HG03342 (cell line): ENCODE data around the gene MZF1.
"Not testable (repeated sequence)": the region's sequence is repeated elsewhere in the genome, so short reads cannot be mapped to it uniquely, and the experiment has no call there.

Experiments
- ATAC-seq: cut with Tn5 transposase; IDR thresholded peaks from one replicate; pipeline ENCODE4 v1.9.1; 2021; ENCODE audit warnings: mild to moderate bottlenecking, moderate library complexity; ENCODE audit not compliant: unreplicated experiment

Gene MZF1

DNA sequence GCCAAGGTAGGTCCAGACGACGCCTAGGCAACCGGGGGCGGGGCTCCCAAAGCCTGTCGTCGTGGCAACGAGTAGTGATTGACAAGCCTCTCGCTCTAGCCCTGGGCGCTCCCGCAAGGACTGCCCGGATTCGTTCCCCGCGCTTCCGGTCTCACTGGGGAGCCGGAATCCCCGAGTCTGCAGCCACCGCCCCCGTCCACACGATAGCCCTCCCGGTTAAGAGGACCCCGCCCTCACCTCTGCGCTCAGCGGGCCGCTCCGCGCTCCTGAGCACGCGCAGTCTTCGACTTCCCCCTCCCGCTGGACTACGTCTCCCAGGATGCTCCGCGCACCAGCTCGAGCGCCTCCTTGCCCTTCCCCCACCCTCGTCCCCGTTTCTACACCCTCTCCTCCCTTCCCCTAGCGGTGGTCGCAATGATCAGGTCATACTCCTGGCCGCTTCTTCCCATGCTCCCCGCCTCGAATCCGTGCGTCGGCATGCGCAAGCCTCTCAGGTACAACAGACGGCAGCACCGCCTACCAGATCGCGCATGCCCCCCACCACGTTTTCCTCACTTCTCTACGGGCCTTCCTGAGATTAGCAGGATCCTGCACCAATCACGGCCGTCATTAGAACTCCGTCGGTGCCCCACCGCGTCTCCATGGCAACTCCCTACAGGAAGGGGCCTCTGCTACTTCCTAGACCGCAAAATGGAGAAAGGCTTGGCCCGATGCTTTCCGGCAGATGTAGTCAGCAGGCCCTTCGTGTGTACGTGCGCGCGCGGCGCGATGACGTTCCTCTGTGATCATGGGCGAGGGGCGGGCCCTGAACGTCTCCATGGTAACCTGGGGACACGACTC lies at the start of gene MZF1:
Gene MZF1, minus strand, starts transcription at position 518 of the 840 bp plus-strand sequence. CDS start 1,946 bp downstream, outside the sequence.
- peak; percentile 55 for ATAC-seq

DNA sequence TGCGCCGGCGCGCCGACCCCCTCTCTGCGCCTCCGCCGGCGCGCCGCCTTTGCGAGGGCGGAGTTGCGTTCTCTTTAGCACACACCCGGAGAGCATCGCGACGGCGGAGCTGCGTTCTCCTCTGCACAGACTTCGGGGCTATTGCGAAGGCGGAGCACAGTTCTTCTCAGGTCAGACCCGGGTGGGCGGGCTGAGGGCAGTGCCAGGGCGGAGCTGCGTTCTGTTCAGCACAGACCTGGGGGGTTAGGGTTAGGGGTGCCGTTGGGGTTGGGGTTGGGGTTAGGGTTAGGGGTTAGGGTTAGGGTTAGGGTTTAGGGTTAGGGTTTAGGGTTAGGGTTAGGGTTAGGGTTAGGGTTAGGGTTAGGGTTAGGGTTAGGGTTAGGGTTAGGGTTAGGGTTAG lies 34.1 kb upstream of the MZF1 start:
- ATAC-seq = not testable (repeated sequence)

DNA sequence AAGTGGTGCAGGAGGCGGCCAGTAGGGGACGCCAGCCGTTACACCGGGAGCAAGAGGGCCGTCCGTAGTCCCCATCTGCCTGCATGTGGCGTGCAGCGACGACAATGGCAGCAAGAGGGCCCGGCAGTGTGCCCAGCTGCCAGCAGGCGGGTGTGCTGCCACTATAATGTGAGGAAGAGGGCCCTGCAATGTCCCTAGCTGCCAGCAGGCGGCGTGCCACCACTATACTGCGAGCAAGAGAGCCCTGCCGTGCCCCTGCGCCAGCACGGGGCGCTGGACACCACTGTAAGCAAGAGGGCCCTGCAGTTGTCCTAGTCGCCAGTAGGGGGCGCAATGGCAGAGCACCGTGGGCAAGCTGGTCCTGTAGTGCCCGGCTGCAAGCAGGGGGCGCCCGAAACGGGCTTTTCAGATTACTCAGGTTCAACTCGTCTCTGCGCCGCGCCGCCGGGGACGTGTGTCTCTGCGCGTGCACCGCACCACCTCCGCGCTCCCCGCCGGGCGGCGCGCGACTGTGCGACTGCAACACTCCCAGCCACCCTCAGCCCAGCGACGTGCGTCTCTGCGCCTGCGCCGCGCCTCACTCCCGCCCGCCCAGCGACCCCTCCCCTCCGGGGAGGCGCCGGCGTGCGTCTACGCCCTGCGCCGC lies 33.2 kb upstream of the MZF1 start:
- not testable (repeated sequence) for ATAC-seq

DNA sequence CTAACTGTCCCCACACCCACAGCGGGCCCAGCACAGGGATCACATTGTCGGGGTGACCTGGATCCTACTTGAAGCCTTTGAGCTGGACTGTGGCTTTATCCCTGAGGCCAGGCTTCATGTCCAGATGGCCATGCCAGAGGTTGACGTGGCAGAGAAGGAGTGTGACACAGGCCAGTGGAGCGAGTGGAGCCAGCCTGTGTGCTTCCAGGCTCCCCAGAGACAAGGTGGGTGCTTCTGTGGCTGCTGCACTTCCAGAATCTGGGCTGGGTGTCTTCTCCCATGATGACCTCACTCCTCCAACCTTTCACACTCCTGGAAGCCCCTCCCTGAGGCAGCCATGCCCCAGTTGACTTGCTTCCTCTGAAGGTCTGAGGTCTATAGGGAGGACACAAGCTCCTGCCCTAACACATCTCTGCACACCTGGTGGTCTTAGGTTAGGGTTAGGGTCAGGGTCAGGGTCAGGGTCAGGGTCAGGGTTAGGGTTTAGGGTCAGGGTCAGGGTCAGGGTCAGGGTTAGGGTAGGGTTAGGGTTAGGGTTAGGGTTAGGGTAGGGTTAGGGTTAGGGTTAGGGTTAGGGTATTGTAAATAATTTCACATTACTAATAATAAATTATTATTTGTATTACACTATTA lies 13.1 kb upstream of the MZF1 start:
- ATAC-seq = no peak

DNA sequence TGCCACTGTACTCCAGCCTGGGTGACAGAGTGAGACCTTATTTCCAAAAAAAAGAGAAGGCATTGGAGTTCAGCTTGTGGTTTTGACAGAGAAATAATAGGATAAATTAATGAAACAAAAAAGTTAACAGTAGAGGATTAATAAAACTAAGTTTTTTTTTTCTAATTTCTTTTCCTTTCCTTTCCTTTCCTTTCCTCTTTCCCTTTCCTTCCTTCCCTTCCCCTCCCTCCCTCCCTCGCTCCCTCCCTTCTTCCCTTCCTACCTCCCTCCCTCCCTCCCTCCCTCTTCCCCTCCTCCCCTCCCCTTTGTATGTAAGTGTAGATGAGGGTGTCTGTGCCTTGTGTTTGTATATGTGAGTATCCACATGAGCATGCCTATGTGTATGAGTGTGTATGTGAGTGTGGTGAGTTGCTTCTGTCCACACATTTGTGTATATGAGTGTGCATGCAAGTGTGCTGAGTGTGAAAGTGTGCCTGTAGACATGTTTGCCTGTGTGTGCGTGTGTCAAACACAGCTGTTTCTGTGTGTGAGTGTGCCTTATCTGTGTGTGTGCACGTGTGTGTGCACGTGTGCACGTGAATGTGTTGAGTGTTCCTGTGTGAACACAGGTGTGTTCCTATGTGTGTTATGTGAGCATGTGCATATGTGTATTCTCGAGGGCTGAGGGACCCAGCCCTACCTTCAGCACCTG lies 12.5 kb upstream of the MZF1 start:
- no peak for ATAC-seq

DNA sequence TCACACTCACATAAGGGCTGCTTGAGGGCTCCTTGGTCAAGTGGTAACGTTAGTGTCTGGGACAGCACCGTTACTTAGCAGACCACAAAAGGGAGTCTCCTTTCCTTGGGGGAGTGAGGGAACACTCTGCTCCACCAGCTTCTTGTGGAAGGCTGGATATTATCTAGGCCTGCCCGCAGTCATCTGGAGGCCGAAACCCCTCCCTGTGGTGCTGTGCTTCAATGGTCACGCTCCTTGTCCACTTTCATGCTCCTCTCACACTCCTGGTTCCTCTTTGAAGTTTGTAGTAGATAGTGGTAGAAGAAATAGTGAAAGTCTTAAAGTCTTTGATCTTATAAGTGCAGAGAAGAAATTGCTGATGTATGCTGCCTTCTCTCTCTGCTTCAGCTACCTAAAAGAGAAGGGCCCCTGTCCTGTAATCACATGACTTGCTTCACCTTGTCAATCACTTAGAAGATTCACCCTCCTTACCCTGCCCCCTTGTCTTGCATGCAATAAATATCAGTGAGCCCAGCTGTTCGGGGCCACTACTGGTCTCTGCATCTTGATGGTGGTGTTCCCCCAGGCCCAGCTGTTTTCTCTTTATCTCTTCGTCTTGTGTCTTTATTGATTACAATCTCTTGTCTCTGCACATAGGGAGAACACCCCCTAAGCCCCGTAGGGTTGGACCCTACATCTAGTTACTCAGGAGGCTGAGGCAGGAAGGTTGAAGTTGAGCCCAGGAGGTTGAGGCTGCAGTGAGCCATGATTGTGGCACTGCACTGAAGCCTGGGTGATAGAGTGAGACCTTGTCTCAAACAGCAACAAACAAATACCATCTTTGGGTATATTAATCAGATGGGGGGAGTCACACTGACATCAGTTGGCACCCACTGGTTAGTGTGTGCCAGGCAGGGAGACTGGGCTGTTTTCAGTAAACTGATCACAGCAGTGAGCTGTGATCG lies 11.6 kb upstream of the MZF1 start:
- ATAC-seq = no peak

DNA sequence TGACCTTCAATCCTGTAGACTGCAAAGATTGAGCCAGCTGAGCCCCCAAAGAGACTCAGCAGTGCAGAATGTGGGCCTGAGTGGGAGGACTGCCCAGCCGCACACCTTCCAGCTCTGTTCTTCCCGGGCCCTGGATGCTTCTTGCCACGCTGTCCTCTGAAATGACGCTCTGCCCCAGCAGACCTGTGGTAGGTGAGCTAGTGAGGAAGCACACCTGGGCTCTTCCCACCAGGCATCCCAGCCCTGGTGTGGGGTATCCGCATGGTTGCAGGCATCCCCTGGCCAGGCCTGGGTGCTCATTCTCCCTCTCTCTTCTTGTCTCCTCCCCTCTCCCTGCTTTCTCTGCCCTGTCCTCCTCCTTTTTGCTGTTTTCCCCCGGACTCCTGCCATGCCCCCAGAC lies 9.8 kb upstream of the MZF1 start:
- no peak for ATAC-seq

DNA sequence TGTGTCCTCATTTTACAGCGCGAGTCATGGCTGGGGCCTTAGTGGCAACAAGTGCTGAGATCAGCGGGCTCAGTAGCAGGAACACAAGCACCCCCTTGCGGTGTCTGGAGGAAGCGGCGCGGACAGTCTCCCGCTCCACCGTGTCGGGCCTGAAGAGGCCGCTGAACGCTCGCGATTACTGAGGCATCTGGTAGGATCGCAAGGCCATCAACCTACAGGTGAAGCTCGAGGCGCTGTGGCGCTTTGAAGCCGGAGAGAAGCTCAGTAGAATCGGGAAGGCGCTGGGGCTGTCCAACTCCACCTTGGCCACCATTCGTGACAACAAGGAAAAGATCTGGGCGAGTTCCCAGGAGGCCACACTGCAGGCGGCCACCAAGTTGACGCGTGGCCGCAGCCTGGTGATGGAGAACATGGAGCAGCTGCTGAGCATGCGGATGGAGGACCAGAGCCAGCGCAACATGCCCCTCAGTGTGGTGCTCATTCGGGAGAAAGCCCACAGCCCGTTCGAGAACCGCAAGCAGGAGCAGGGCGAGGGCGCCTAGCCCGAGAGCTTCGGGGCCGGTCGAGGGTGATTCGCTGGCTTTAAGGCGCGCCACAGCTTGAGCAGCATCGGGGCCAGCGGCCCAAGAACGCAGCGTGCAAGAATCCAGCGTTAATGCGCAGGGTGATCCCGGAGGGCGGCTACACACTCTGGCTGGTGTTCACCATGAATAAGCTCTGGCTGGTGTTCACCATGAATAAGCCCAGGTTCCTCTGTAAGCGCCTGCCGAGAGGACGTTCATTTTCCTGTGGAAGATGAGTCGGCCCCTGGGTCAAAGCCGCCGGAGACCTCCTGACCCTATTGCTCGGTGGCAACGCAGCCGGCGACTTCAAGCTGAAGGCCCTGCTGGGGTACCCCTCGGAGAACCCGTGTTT lies 8.3 kb upstream of the MZF1 start:
- ATAC-seq = peak; percentile 76

DNA sequence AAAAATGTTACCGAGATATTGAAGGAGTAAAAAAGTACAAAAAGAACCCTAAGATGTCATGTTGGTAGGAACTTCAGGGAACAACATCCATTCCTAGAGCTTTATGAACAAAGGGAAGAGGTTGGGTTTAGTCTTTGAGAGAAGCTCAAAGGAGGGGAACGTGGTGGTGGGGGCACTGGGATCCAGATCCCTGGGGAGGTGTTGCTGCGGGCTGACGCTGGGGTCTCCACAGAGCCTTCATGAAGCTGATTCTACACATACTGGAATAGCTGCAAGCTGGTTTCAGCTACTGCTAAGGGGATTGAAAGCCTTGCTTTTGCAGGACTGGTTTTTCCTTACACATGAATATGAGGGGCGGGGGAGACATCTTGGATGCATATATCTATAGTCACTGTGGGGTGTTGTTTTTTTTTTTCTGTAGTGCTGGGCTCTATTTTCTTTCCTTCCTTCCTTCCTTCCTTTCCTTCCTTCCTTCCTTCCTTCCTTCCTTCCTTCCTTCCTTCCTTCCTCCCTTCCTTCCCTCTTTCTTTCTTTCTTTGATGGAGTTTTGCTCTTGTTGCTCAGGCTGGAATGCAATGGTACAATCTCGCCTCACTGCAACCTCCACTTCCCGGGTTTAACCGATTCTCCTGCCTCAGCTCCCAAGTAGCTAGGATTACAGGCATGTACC lies 6.5 kb upstream of the MZF1 start:
- ATAC-seq = no peak

DNA sequence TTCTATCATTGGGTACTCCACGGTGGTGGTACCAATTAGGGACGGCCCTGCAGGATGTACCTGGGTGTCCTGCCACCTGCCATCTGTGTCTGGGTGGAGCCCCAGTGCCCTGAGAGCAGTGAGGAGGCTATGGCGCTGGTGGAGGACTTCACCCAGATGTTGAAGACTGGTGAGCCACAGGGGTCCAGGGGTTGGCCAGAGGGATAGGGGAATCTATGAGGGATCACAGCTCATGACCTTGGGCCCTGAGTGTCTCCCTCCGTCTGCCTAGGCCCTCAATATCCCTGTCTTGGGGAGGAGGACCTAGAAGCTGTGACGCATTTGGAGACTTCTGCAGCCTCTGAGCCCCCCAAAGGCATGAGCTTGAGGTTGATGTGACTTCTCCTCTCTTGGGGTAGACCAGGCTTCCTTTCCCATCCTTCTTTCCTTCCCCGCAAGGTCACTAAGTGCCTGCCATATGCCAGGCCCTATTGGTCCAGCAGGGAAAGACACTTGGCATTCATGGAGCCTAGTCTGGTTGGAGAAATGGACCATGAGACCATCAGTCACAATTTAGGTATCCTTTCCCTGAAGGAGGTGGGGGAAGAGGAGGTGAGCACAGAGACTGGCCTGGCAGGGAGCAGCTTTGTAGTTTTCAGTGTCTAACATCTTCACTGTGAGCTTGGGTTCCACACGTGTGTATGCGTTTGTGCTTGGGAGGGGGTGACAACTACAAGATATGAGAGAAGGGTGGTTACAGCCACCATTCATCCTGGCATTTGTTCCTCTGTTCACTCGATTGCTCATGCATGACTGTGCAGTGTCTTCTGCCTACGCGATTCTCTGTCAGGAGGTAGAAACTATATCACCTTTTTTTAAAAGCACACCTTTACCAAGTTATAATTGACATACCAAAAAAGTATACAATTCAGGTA lies 5.1 kb upstream of the MZF1 start:
- no peak for ATAC-seq

DNA sequence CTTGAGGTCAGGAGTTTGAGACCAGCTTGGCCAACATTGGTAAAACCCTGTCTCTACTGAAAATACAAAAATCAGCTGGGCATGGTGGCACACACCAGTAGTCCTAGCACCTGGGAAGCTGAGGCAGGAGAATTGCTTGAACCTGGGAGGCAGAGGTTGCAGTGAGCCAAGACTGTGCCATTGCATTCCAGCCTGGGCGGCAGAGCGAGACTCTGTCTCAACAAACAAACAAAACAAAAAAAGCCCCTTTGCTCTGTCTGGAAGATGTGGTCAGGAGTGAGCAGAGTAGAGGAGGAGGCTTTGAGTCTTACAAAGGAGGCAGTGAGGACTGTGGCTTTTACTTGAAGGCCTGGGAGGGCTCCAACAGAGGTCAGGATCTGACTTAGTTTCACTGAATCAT lies 4.4 kb upstream of the MZF1 start:
- not testable (repeated sequence) for ATAC-seq

DNA sequence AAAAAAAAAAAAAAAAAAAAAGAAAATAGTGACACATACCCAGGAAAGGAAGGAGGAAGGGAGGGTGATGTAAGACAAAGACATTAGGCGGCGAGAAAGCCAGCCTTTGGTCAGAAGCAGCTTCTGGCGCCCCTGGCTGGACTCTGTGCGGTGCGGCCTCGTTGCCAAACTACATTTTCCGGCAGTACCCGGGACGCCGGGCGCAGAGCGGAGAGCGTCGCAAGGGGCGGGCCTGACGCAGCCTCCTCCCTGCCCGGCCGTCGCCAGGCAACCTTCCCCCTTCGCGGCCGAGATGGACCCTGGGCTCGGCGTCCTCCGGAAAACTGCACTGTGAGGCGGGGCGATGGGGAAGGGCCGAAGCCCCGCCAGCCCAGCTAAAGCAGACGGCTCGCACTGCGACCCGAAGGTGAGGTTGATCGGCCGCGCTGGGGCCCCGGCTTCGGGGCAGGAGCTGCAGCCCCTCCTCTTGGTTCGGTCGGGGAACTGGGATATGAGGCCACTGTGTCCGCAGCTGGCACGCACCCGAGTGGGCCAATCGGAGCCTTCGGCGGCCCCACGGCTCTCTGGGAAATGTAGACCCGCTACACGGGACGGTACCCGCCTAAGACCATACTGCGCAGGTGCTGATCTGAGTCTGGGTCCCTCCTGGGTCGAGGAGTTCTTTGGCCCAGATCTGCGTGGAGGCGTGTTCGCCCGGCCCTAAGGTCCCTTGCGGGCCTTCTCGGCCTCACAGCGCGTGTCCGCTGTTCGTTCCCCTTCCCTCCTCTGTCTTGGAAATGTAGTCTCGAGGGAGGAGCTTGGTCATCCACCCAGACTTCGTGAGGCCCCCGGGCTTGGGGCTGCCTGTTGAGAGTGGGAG lies 2.3 kb upstream of the MZF1 start:
- peak; percentile 33 for ATAC-seq

DNA sequence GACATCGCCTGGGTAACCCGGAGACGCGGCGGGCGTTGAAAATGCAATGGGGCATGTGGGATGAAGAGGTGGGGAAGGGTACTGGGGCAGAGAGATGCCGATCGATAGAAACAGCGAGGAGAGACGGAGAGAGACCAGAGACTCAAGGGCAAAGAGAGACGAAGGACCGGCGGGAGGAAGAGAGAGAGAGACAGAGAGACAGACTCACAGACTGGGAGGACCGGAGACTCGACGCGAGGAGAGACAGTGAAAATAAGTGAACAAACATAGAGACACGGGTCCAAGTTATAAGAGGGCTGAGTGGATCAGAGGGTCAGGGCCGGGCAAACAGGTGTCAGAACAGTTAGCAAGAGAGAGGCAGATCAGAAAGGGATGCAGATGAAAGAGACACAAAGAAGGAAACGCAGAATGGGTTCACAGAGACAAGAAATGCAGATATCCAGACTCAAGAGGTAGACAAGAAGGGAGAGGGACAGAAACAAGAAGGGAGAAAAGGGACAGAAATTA lies 576 bp upstream of the MZF1 start:
- ATAC-seq = no peak

DNA sequence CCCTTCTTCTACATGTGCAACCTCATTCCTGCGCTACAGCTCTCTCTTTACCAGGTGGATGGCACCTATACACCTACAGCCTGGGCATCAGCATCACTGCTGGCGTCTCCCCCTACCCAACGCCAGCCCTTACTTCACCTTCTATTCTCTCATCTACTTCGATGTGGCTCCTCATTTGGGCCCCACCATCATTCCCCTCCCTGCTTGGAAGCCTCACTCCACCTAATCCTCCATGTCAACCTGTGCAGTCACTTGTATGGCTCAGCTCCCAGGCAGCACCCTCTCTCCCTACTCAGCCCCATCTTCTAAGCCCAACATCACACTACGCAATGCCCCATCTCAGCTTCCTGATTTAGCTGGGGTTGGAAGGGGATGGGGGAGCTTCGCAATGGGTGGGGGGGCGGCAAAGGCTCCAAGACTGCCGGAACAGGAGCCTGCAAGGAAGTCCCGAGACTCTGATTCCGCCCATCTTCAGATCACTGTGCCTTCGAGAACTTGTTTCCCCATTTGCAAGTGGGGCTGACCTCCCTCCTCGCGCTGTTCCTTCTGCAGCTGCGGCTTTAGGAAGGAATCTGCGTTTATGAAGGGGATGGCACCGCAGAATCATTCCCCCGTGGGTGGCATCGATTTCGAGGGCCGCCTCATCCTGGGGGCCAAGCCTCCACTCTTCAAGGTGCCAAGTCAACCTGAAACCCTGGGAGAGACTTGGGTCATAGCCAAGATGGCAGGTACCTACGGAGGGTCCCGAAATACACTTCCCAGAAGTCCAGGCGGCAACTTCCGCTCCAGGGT lies 913 bp downstream of the MZF1 start:
- ATAC-seq = no peak

DNA sequence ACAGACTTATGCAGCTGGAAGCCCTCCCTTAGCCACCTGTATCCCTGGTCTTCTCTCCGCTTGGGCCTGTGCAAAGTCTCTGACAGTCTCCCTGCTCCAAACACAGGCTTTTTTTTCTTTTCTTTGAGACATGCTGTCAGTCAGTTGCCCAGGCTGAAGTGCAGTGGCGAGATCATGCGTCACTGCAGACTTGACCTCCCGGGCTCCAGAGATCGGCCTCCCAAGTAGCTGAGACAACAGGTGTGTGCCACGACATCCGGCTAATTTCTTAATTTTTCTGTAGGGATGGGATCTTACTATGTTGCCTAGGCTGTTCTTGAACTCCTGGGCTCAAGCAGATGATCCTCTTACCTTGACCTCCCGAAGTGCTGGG lies 1.6 kb downstream of the MZF1 start:
- ATAC-seq = no peak
